HG03565 (cell line): ENCODE data around the gene FAM120B.

Source experiments
- ATAC-seq: cut with Tn5 transposase; IDR thresholded peaks from one replicate; pipeline ENCODE4 v1.9.1; 2021; ENCODE audit warnings: mild to moderate bottlenecking, moderate library complexity; ENCODE audit not compliant: unreplicated experiment

FAM120B gene

DNA sequence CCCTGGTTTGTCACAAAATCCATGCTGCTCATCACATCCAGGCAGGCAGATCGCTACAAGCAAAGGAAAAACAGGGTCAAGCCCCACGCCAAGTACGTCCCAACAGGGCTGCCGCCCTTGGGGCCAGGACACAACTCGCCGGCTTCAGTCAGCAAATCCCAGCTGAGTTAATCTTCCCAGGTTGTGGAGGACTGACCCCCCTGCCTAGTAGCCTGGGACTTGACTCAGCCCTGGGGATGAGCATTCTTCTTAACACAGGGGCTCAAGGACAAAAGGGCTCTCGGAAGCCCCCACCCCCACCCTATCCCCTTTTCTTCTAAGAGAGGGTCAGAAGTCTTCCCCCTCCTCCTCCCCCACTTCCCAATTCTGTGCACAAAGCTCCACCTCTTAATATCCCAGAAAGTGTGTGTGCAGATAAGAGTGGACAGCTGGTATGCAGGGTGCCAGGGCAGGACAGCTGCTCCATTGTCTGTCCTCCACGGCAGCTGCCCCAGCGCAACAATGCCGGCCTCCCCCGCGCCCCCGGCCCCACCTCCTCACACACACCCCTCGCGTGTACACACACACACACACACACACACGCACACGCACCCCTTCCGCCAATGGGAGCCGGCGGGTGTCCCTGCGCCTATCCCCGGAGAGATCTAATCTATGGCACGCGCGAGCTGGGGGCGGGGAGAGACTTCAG is 20.2 kb upstream of the FAM120B start:
- no peak for ATAC-seq

- no peak for ATAC-seq
Observed at GRCh38 chr6:170286934-170287265, 19.7 kb upstream of the FAM120B start.

DNA sequence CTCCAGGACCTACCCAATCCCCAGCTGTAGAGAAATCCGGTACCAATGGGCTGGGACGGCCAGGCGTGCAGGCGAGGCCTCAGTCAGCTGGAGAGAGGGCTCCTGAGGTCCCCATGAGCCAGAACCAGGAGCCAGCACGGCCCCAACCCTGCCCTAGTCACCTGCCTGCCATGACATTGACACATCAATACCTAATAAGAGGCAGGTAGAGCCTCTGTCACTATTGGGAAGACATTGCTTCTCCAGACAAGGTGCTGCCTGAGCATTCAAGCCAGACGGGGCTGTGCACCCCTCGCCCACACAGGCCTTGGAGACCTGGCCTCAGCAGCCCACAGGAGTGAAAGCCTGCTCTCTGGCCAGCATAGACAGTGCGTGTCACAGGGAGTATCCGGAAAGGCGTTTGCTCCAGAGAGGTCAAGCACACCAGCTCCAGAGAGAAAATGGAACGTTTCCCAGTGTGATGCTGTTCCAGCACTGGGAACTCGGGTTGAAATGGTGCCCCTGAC is 19.1 kb upstream of the FAM120B start:
- no peak for ATAC-seq

- no peak for ATAC-seq
Observed at GRCh38 chr6:170288091-170288631, 18.4 kb upstream of the FAM120B start.

GRCh38 chr6:170288852-170289179 is 17.7 kb upstream of the FAM120B start:
- no peak for ATAC-seq

- ATAC-seq: no peak
Observed at GRCh38 chr6:170289180-170289931, 17.2 kb upstream of the FAM120B start.

GRCh38 chr6:170289951-170290295 is 16.6 kb upstream of the FAM120B start:
- ATAC-seq: no peak

GRCh38 chr6:170290296-170291128 is 16.0 kb upstream of the FAM120B start, which contains the start of gene DLL1:
Gene DLL1 (minus strand): TSS chr6:170291078. CDS start chr6:170290139, 939 bp downstream.
- no peak for ATAC-seq

DNA sequence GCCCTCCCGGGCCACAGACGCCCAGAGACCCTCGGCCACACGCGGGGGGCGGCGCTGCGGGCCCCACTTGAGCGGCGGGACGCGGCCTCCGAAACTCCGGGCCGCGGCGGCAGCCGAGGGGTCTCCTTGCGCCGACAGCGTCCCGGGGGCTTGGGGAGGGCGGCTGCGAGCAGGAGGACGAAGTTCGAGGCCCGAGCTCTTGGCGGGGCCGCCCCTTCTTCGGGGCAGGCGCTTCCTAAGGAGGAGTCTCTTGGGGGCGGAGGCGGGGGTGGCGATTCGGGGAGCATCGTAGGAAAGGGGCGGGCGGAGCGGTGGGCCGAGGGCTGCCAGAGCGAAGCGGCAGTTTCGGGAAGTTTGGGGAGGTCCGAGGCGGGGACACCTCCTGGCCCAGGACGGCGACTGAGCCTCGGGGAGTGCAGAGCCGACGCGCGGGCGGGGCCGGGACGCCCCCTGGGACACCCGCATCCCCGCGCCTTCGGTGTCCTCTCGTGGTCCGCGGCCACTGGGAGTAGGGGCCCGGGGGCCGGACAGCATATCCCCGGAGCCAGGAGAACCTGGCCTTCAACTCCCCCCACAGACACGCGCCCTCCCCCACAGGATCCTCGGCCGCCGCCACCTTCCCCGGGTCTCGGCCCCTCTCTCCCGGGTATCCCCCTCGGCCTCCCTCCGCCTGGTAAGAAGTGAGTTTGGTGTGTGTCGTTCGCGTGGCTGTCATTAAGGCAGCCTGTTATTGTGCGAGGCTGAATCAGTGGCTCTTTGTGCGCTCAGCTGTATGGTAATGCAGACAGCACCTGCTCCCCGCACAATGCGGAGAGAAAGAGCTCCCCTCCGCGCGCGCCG is 15.1 kb upstream of the FAM120B start:
- no peak for ATAC-seq

DNA sequence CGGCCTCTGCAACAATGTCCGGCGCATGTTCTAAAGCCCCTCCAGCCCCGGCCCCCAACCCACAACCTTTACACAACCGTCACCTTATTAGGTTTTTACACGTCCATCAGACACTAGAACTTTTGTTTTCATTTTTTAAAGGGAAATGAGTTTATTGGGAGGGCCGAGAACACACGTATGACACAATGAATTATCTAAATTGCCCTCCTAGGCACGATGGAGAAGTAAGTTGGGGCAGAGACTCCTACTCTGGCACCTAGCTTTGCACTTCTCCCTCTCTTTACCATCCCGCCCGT is 14.5 kb upstream of the FAM120B start:
- no peak for ATAC-seq

DNA sequence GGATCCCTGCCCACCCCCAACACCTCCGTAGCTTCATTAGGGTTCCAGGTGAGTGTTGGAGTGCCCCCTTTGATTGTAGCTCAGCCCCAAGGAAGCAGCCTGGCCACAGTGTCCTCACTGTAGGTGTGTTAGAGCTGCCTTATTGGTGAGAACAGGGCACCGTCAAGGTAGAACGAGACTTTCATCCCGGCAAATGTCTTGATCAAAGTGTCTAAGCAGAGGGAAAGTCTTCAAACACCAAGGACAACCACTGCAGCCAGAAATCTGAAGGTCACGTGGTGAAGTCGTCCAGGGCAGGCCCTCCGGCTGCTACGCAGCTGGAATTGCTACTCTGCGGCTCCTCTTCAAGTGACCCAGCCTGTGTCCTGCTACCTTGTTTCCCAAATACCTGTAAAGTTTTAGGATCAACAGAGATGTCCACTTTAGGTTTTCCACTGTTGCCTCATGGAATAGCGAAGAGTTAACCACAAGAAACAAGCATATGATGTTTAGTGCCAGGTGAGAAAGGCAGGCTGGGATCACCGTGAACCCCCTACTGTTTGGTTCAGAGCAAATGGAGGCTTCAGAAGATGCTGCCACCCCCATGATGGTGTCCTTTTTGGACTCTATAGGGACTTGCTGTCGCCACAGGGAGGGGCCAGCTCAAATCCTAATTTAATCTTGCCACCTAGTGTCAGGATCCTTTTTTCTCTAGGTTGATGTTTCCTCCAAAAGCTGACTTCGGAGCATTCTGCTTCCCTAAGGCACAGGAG is 14.0 kb upstream of the FAM120B start:
- ATAC-seq: no peak

DNA sequence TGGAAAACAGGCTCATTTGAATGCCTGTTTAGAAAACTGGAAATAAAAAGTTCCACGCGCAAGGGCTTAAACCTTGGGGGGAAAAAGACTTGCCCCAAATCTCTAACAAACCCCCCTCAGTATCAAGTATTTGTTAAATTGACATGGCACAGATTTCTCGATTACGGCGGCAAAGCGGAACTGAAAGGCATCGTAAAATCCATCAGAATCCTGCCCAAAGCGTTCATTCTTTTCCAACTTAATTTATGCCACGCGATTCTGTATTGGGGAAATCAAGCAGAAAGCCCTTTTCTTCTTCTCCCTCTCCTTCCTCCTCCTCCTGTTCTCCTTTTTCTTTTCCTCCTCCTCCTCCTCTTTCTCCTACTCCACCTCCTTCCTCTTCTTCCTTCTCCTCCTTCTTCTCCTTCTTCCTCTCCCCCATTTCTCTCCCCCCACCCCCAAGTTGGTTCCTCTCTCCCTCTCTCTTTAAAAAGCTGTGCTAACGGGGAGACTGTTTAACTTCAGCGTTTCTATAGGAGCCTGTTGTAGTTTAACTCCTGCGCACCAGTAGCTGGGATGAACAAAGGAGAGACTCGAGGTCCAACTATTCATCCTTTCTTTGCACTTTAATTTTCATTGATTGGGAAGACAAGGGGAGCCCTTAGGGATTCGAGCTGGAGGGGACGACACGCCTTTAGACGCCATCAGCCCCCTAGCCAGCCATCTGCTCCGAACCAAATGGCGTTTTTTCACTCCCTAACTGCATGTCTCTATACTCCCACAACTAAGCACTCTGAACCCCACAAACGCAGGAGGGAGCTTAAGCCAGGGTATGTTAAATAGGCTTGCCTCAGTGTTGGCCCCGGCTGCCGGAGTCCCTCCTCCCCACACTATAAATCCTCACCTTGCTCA is 13.0 kb upstream of the FAM120B start:
- ATAC-seq: no peak

DNA sequence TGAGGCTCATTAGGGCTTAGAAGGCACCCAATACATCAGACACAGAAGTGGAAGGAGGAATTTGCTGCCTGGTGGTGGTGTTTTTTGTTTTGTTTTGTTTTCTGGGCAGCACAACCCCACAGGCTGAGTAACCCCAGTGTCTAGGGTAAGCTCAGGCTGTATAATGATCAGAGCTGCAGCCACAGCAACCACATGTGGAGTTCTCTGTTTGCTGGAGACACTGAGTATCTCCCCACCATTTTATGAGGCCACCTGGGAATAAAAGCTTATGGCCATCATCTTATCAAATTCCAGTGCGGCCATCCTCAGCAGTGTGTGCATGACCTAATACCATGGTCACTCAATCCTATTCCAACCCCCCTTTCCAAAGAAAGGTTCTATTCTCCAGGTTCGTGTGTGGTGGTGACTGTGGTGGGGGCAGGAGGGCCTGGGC is 12.2 kb upstream of the FAM120B start:
- no peak for ATAC-seq

GRCh38 chr6:170294813-170295509 is 11.6 kb upstream of the FAM120B start:
- no peak for ATAC-seq

DNA sequence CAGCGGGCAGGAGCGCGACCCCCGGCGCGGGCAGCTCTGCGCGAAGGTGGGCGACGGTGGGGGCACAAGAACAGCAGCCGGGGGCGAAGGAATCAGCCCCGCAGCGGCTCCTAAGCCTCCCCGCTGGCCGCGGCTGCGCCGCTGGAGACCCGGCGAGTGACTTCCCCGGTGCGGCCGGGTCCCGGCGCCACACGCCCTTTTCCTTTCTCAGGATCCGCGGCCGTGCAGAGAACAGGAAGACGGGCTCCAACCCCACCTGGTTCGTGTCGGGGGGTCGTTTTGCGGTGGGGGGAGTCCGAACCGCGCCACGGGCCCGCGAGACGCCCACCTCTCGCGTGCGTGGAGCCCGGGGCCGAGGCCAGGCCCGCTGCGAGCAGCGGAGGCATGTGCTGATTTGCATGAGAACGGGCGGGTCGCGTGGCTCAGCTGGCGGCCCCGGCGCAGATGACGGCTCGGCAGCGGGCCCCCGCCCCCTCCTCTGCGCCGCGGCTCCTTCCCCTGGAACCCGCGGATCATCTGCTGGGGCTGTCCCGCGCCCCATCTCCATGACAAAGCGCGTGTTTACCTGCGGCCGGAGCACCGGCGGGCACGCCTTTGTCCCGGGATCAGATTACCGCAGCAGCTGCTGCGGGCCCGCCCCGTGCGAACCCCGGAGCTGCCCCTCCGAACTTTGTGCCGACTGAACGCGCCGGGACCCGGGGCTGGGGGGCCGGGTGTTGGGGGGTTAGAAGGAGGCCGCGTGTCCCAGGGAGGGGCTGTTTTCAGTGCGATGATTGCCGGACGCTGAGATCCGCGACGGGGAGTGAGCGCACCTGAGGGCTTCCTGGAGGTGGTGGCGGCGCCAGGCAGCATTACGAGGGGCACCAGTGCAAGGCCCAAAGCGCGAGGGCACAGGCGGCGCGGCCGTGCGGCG is 10.8 kb upstream of the FAM120B start:
- no peak for ATAC-seq

GRCh38 chr6:170296423-170296745 is 10.2 kb upstream of the FAM120B start:
- no peak for ATAC-seq

GRCh38 chr6:170296746-170297575 is 9.6 kb upstream of the FAM120B start:
- ATAC-seq: no peak
